CD4-positive, alpha-beta T cell (primary cell): Measurements from ENCODE around the gene FGFR4. TPM values are rescaled to one million over a fixed set of nuclear protein-coding genes. Genes with fewer than 3 reads are reported as not detected.
A peak's percentile ranks its signal among the peaks of the same experiment; 100 is the strongest.

Experiments used
- ATAC-seq: fragments of 200-7000 bp; cut with Tn5 transposase; one replicate; pipeline ENCODE4 v1.10.0; 2022; ENCODE audit warnings: mild to moderate bottlenecking; ENCODE audit not compliant: poor library complexity
- CTCF ChIA-PET: fragments of 350-600 bp; sonication (Branson Sonifier 250); formaldehyde crosslinking; loops from one replicate; lab custom pipeline; 2021; ENCODE audit warnings: antibody characterized with exemption, inconsistent platforms; lab: Charles Lee
- POLR2A ChIA-PET: fragments of 350-600 bp; sonication (Branson Sonifier 250); formaldehyde crosslinking; loops from one replicate; lab custom pipeline; 2021; ENCODE audit warnings: antibody characterized with exemption, inconsistent platforms; lab: Charles Lee
- DNase-seq, 14 experiments: peaks; one replicate each; pipeline ENCODE4 v3.0.0-alpha.2; 2013 to 2020; ENCODE audit warnings: mixed read lengths in 2 of 14
- H3K27ac ChIP-seq, 2 donors: one replicate each; pipeline versions ENCODE4 v1.5.1 to v1.7.0; 2013; ENCODE audit warnings: low read length in 2 of 2, low read depth in 1 of 2, mild to moderate bottlenecking in 1 of 2
- H3K27me3 ChIP-seq, 2 experiments: 1 replicate in 1 of 2; 2 replicates in 1 of 2; pipeline versions ENCODE4 v1.6.1 to v1.7.0; 2013; ENCODE audit warnings: low read length in 2 of 2, control low read depth in 1 of 2, mild to moderate bottlenecking in 1 of 2, moderate library complexity in 1 of 2; ENCODE audit not compliant: insufficient read depth in 2 of 2, control insufficient read depth in 1 of 2
- H3K36me3 ChIP-seq: one replicate; pipeline ENCODE4 v1.6.1; 2013; ENCODE audit warnings: low read length, control low read depth; ENCODE audit not compliant: insufficient read depth
- H3K4me1 ChIP-seq: one replicate; pipeline ENCODE4 v1.6.1; 2013; ENCODE audit warnings: low read length, control low read depth; ENCODE audit not compliant: insufficient read depth
- H3K4me3 ChIP-seq: one replicate; pipeline ENCODE4 v1.5.1; 2013; ENCODE audit warnings: mild to moderate bottlenecking, low read length, moderate library complexity
- H3K9me3 ChIP-seq, 2 experiments: 1 replicate in 1 of 2; 2 replicates in 1 of 2; pipeline versions ENCODE4 v1.6.1 to v1.7.0; 2013; ENCODE audit warnings: low read length in 2 of 2, mild to moderate bottlenecking in 2 of 2, control low read depth in 1 of 2, moderate library complexity in 1 of 2; ENCODE audit not compliant: control insufficient read depth in 1 of 2, insufficient read depth in 1 of 2
- H3K27ac Mint-ChIP-seq: one replicate; pipeline ENCODE4 v1.8.0; 2020; ENCODE audit warnings: mixed read lengths
- H3K27me3 Mint-ChIP-seq: one replicate; pipeline ENCODE4 v1.8.0; 2021; ENCODE audit warnings: mixed read lengths
- H3K36me3 Mint-ChIP-seq: one replicate; pipeline ENCODE4 v1.8.0; 2021; ENCODE audit warnings: low read depth, mixed read lengths
- H3K4me1 Mint-ChIP-seq: one replicate; pipeline ENCODE4 v1.8.0; 2021; ENCODE audit warnings: low read depth, mixed read lengths
- H3K4me3 Mint-ChIP-seq: one replicate; pipeline ENCODE4 v1.8.0; 2020; ENCODE audit warnings: mild to moderate bottlenecking, mixed read lengths
- H3K9me3 Mint-ChIP-seq: one replicate; pipeline ENCODE4 v1.8.0; 2020; ENCODE audit warnings: mixed read lengths
- CTCF ChIP-seq: fragments of 200-600 bp; IDR thresholded peaks from one replicate; pipeline ENCODE4 v1.8.0; 2022; ENCODE audit warnings: antibody characterized with exemption, mild to moderate bottlenecking
- intact Hi-C, 2 experiments: fragments of 100-400 bp; cut with DNase I in 1 of 2; cut with micrococcal nuclease in 1 of 2; formaldehyde crosslinking; loops; one replicate each; pipeline versions ENCODE4 v1.15.1 to v1.9.0; 2023 to 2025; cut with DNase I, micrococcal nuclease
- total RNA-seq, 174 experiments: library from RNA in 2 of 174; stranded (reverse) in 2 of 174; gene quantifications; one replicate each; pipeline ENCODE4 v1.2.3 and lab custom pipeline; 2021 to 2026

FGFR4 gene
- total RNA-seq, 2 experiments from 2014 or later: 2.8 to 3.1 TPM

GRCh38 chr5:177128551-177128981, 41.9 kb downstream of the FGFR4 start:
- no peak for TF ChIP-seq CTCF
- Mint-ChIP-seq H3K4me1 (peaks cover 43% of the 10 kb centered on the region), H3K4me3 (peak overlapping the region; percentile 44), H3K9me3 (no peaks in the 10 kb centered on the region), H3K36me3 (peaks cover 7% of the 10 kb centered on the region), H3K27me3 (no peaks in the 10 kb centered on the region), H3K27ac (peak overlapping the region; percentile 92)
- DNase-seq: peak in 4 of 14 experiments; percentile 44 to 71 (median 53)
- no peaks in the 10 kb centered on the region for H3K36me3 ChIP-seq
- H3K4me3 ChIP-seq: no peak overlapping the region
- H3K27ac ChIP-seq: no peak overlapping the region
- intact Hi-C loops: no loop called here
- no peaks in the 10 kb centered on the region for H3K9me3 ChIP-seq
- no peak for ATAC-seq
- ChIA-PET CTCF (interaction anchor here (0.6 to 1.8 kb wide), 4 partner anchors 15 to 66 kb away, joined by 3 to 8 read pairs (median 3); no protein-coding TSS in a partner anchor), POLR2A (interaction anchor here (0.6 kb wide), 1 partner anchor 10 kb away, joined by 3 read pairs; no protein-coding TSS in a partner anchor)
- H3K4me1 ChIP-seq: peaks cover 31% of the 10 kb centered on the region
- no peaks in the 10 kb centered on the region for H3K27me3 ChIP-seq

- TF ChIP-seq CTCF: no peak
- peaks cover 6% of the 10 kb centered on the region for H3K36me3 ChIP-seq
- Mint-ChIP-seq H3K36me3 (peaks cover 18% of the 10 kb centered on the region), H3K27me3 (no peaks in the 10 kb centered on the region), H3K4me1 (peaks cover 49% of the 10 kb centered on the region), H3K27ac (peak overlapping the region; percentile 92), H3K9me3 (no peaks in the 10 kb centered on the region), H3K4me3 (peak overlapping the region; percentile 68)
- no peaks in the 10 kb centered on the region for H3K27me3 ChIP-seq
- H3K4me3 ChIP-seq: no peak overlapping the region
- POLR2A ChIA-PET: no interaction called here
- peaks cover 39% of the 10 kb centered on the region for H3K4me1 ChIP-seq
- H3K27ac ChIP-seq: no peak overlapping the region
- CTCF ChIA-PET: interaction anchor here (1.0 kb wide), 1 partner anchor 10 kb away, joined by 3 read pairs; no protein-coding TSS in a partner anchor
- intact Hi-C loops: loop anchor here in 1 of 2 experiments (1.0 to 10.0 kb wide), 6 partner anchors 12 to 1497 kb away; partner anchors contain the start of genes CLK4, LMAN2, PRELID1 and RAB24
- DNase-seq (no peak), ATAC-seq (no peak)
- H3K9me3 ChIP-seq: no peaks in the 10 kb centered on the region
Measured at GRCh38 chr5:177130211-177131018, 43.7 kb downstream of the FGFR4 start.

- POLR2A ChIA-PET: interaction anchor here (4.1 kb wide), 1 partner anchor 16 kb away, joined by 31 read pairs; no protein-coding TSS in a partner anchor
- no peak for ATAC-seq
Measured at GRCh38 chr5:177131019-177131320, 44.3 kb downstream of the FGFR4 start.

More at GRCh38 chr5:177131019-177131320, 44.3 kb downstream of the FGFR4 start:
- peaks cover 42% of the 10 kb centered on the region for H3K4me1 ChIP-seq
- no peaks in the 10 kb centered on the region for H3K9me3 ChIP-seq
- H3K4me3 Mint-ChIP-seq: peak overlapping the region; percentile 88
- H3K27ac Mint-ChIP-seq: peak overlapping the region; percentile 92
- H3K27me3 Mint-ChIP-seq: no peaks in the 10 kb centered on the region
- no peak for DNase-seq
- peaks cover 54% of the 10 kb centered on the region for H3K4me1 Mint-ChIP-seq
- peaks cover 11% of the 10 kb centered on the region for H3K36me3 ChIP-seq
- H3K4me3 ChIP-seq: no peak overlapping the region
- intact Hi-C loops: loop anchor here in 1 of 2 experiments (1.0 to 10.0 kb wide), 6 partner anchors 13 to 1496 kb away; partner anchors contain the start of genes CLK4, LMAN2, PRELID1 and RAB24
- H3K9me3 Mint-ChIP-seq: no peaks in the 10 kb centered on the region
- CTCF ChIA-PET: interaction anchor here (1.0 kb wide), 1 partner anchor 9 kb away, joined by 3 read pairs; no protein-coding TSS in a partner anchor
- H3K36me3 Mint-ChIP-seq: peaks cover 23% of the 10 kb centered on the region
- H3K27me3 ChIP-seq: no peaks in the 10 kb centered on the region
- no peak overlapping the region for H3K27ac ChIP-seq
- no peak for TF ChIP-seq CTCF
